HG02763 (cell line): ENCODE data around the gene ARHGAP36.

Source experiments
- ATAC-seq: cut with Tn5 transposase; IDR thresholded peaks from one replicate; pipeline ENCODE4 v1.9.1; 2021; ENCODE audit warnings: mild to moderate bottlenecking, moderate library complexity; ENCODE audit not compliant: unreplicated experiment

ARHGAP36 gene

DNA sequence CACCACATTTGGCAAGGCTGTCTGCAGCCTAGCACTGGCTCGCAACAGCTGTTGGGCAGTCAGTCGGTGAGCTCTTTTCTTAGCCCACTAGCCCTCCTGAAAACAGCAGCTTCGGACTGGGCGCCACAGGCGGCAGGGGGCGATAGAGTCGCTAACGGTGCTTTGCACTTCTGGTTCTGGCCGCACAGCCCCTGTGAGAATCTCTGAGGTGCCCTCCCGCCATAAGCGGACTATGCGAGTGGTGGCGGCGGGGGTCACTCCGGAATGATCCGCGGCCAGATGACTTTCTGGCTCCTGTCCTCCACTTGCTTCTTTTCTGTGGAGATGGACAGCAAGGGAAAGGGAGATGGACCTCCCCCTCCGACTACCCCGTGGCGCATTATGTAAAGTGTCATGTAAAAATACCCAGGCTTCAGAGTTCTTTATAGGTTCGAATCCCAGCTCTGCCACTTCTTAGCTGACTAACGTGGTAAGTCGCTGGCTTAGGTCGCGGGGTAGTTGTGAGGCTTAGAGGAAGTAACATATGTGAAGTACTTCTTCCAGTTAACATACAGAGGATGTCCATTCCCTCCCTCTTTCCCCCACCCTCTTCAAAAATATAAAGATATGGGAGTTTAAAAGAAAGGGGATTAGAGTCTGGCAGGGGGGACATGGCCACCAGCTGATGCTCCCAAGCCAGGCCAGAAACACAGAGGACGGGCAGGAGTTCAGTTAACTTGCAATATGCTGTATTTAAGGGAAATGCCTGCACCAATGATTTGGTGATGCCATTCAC lies 11.0 kb downstream of the ARHGAP36 start:
- no peak for ATAC-seq

DNA sequence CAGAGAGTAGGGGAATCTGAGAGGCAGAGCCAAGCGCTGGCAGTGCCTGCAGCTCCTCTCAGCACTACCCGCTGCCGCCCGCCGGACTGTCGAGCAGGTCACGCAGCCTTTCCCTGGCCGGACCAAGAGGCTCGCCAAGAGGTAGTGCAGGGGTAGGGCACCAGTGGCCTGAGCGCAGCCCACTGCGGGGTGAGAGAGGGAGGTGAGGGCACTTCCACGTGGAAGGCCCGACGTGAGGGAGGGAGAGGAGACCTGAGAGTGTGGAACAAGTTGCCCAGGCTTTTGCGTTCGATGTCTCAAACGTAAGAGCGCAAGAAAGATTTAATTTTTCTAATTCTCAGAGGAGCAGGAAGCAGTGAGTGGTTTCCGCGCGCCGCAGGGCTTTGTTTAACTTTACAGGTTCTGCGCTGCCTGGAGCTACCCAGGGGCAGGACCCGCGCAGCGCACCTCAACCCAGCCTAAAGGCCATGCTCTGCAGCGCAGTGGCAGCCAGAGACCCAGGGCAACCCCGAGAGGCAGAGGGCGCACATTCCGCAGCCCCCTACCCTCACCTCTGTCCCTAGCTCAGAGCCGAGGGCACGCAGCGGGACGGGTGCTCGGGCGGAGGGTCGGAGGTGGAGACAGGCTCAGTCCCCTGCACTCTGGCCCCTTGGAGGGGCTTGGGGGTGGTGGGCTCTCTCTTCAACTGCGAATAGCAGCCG lies 14.9 kb downstream of the ARHGAP36 start:
- no peak for ATAC-seq

DNA sequence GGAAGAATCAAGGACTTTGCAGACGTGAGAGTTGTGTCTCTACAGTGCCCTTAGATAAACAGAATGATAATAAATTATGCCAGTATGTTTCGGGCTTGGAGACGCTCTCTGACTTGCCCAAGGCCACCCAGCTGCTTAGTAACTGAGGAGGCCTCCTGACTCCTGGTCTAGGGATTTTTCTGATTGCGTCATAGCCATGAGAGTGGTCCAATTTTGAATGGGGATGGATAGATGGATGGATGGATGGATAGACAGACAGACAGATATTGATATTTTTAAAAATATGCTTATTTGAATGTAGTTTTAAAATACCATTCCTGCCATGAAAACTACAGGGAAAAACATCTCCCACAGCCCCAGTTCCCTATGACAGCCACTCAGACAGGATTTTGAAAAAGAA lies 15.5 kb downstream of the ARHGAP36 start:
- ATAC-seq = no peak

DNA sequence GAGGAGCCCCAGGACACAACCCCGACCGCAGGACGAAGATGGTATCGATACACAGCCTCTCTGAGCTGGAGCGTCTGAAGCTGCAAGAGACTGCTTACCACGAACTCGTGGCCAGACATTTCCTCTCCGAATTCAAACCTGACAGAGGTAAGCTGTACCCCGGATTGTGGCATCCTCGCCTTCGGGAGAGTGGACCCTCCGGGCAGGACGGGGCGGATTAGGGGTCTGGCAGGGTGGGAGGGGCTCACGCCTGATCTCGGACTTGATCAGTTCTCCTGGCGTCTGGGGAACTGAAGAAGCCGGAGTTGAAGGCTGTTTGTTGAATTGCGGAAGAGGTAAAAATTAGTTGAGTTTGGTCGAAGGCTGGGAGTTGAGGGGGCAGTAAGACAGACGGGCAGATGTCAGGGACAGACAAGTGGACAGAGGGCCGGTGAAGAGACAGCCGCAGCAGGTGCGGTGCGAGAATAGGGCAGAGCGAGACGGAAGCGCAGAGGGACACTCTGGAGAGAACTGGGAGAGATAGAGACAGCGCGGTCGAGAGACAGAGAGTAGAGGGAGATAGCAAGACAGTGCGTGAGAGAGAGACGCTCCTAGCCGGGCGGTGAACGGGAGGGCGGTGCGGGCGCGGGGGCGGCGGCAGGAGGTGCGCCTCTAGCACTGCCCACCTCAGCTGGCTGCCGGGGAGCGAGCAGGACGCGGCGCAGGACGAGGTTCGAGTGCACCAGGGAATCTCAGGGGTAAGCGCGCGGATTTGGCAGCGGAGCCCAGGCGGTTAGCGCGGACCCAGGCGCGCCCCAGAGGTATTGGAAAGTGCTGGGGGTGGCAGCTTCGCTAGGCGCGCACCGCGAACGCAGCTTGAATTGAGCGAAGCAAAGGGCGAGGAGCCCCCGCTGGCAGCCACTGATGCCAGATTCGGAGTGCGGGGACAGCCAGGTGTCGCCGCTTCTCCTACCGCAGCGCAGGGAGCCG lies 23.9 kb downstream of the ARHGAP36 start:
- no peak for ATAC-seq

DNA sequence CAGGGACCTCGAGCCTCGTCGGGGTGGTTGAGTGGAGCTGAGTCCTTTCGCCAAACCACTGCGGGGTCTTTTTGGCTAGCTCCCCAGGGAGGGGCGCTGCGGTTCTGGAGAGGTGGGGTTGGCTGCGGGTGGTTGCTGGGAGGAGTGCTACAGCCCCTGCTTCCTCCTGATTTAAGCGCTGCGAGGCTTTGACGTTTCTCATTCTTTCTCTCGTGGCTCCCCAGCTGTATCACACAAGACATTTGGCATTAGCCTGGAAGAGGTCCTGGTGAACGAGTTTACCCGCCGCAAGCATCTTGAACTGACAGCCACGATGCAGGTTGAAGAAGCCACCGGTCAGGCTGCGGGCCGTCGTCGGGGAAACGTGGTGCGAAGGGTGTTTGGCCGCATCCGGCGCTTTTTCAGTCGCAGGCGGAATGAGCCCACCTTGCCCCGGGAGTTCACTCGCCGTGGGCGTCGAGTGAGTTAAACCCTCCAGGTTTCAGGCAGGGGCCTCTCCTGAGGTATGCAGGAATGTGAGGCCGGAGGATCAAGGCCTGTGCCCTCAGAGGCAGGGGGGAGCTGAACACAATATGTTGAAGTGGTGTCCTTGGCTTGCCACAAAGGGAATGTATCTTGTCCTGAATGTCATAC lies 25.5 kb downstream of the ARHGAP36 start:
- ATAC-seq = no peak

DNA sequence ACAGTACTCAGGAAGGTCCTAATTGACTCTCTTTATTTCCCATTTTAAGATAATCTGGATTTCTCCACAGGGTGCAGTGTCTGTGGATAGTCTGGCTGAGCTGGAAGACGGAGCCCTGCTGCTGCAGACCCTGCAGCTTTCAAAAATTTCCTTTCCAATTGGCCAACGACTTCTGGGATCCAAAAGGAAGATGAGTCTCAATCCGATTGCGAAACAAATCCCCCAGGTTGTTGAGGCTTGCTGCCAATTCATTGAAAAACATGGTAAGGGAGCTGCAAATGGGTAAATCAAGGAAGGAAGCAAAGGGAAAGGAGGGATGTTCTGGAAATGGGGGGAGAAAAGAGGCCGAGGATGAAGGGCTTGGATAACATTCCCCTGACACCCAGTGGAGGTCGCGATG lies 26.0 kb downstream of the ARHGAP36 start:
- ATAC-seq = no peak

DNA sequence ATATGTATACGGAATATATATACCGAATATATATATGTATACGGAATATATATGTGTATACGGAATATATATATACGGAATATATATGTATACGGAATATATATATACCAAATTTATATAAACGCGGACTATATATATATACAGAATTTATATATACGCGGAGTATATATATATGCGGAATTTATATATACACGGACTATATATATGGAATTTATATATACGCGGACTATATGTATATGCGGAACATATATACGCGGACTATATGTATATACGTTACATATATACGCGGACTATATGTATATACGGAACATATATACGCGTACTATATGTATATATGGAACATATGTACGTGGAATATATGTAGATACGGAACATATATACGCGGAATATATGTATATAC lies 78.6 kb downstream of the ARHGAP36 start:
- ATAC-seq = no peak

DNA sequence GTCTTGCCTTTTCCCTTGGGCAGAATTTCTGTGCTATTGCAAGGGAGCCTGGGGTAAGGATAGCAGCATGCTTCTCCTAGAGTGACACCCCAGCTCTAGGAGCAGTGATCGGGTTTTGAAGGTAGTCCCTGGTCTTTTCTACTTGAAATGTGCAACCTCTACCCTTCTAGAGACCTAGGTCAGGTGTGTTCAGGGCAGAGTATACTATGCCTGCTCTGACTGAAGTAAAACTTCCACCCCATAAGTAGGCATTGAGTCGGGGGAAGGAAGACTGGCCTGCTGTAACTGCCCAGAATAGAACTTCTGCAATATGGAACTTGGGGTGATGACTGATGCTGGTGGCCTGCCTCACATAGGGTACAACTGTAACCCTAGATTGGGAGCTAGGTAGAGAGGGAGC lies 80.9 kb downstream of the ARHGAP36 start:
- ATAC-seq = no peak
